ENCODE measurements around the gene ANKS1B.

GRCh38 chr12:99140017-99140720, 844.6 kb downstream of the ANKS1B start:
- no peak for TF ChIP-seq EP300 (IDR thresholded peaks at IDR 0.05)
- no peak for TF ChIP-seq POLR2AphosphoS5 (IDR thresholded peaks at IDR 0.05)
